GM12878 (cell line): Measurements from ENCODE around the gene KLF3. TPM values are rescaled to one million over a fixed set of nuclear protein-coding genes. Genes with fewer than 3 reads are reported as not detected.

Experiments
- ATAC-seq: fragments of 200-7000 bp; cut with Tn5 transposase; 3 replicates; pipeline ENCODE4 v1.9.1; 2020; ENCODE audit warnings: mild to moderate bottlenecking, moderate library complexity
- BruUV-seq: library from RNA; stranded (reverse); fragments of 400-500 nt; replicated peaks from 2 replicates; lab custom pipeline; 2021; lab: Mats Ljungman, UMichigan
- CTCF ChIA-PET: fragments of 300-600 bp; sonication (Branson Sonifier 250); formaldehyde crosslinking; extraction: SDS; loops from one replicate; lab custom pipeline; 2021; ENCODE audit warnings: inconsistent platforms; lab: Yijun Ruan, JAX
- POLR2A ChIA-PET: fragments of 350-600 bp; formaldehyde crosslinking; extraction: SDS; loops from one replicate; lab custom pipeline; 2021; ENCODE audit warnings: inconsistent platforms; lab: Charles Lee
- RAD21 ChIA-PET: fragments of 300-600 bp; sonication (Branson Sonifier 250); formaldehyde crosslinking; loops from one replicate; lab custom pipeline; 2023; ENCODE audit warnings: antibody characterized with exemption; ENCODE audit not compliant: unreplicated experiment; lab: Charles Lee
- SMC1A ChIA-PET: fragments of 300-600 bp; sonication (Branson Sonifier 250); formaldehyde crosslinking; loops from one replicate; lab custom pipeline; 2023; ENCODE audit not compliant: unreplicated experiment, uncharacterized antibody; lab: Charles Lee
- DNase-seq: peaks from one replicate; pipeline ENCODE4 v3.0.0-alpha.2; 2011; ENCODE audit warnings: low read depth, low spot score
- FAIRE-seq: peaks from 3 replicates; lab custom pipeline; 2011; peaks lifted over from hg19 to GRCh38; lab: Jason Lieb, UNC
- H2AFZ ChIP-seq: 2 replicates; pipeline ENCODE4 v1.6.0; 2011; ENCODE audit warnings: low read depth, low read length, control low read depth; ENCODE audit not compliant: control insufficient read depth
- H3K27ac ChIP-seq: 2 replicates; pipeline ENCODE4 v1.5.1; 2011; ENCODE audit warnings: control low read depth; ENCODE audit not compliant: control insufficient read depth, insufficient read depth
- H3K27me3 ChIP-seq, 2 experiments: replicated peaks in 1 of 2; 2 replicates each; pipeline versions ENCODE4 v1.6.0 to v1.6.1; 2011; ENCODE audit warnings: low read length in 1 of 2; ENCODE audit not compliant: control insufficient read depth in 2 of 2, insufficient read depth in 2 of 2
- H3K36me3 ChIP-seq, 2 experiments: 2 replicates each; pipeline ENCODE4 v1.5.1; 2011; ENCODE audit warnings: low read length in 1 of 2; ENCODE audit not compliant: control insufficient read depth in 2 of 2, insufficient read depth in 2 of 2
- H3K4me1 ChIP-seq: 2 replicates; pipeline ENCODE4 v1.6.1; 2011; ENCODE audit warnings: mild to moderate bottlenecking, low read length, moderate library complexity, mixed read lengths; ENCODE audit not compliant: control insufficient read depth, insufficient read depth
- H3K4me2 ChIP-seq: 2 replicates; pipeline ENCODE4 v1.6.0; 2011; ENCODE audit warnings: control low read depth; ENCODE audit not compliant: control insufficient read depth, insufficient read depth
- H3K4me3 ChIP-seq: fragments of 200-600 bp; sonication (generic); 2 replicates; pipeline ENCODE4 v1.5.1; 2016
- H3K79me2 ChIP-seq: 2 replicates; pipeline ENCODE4 v1.6.0; 2011; ENCODE audit warnings: low read length; ENCODE audit not compliant: control insufficient read depth, insufficient read depth
- H3K9ac ChIP-seq: 2 replicates; pipeline ENCODE4 v1.8.0; 2011; ENCODE audit warnings: low read length, control low read depth, mixed read lengths; ENCODE audit not compliant: control insufficient read depth, insufficient read depth
- H3K9me3 ChIP-seq: replicated peaks from 3 replicates; pipeline ENCODE4 v1.5.1; 2011; ENCODE audit warnings: mild to moderate bottlenecking, low read length; ENCODE audit not compliant: control insufficient read depth, insufficient read depth
- H4K20me1 ChIP-seq: 2 replicates; pipeline ENCODE4 v1.6.0; 2011; ENCODE audit not compliant: control insufficient read depth, insufficient read depth
- ATF3 ChIP-seq: IDR thresholded peaks from 2 replicates; pipeline ENCODE4 v1.6.1; 2011; ENCODE audit warnings: low read depth, mild to moderate bottlenecking, low read length, moderate library complexity, borderline replicate concordance; ENCODE audit errors: extremely low read depth
- BACH1 ChIP-seq: fragments of 450-650 bp; IDR thresholded peaks from 2 replicates; pipeline ENCODE4 v1.6.1; 2017; ENCODE audit warnings: mild to moderate bottlenecking, borderline replicate concordance
- BMI1 ChIP-seq: fragments of 450-650 bp; IDR thresholded peaks from 2 replicates; pipeline ENCODE4 v1.6.1; 2016; ENCODE audit warnings: mild to moderate bottlenecking, moderate library complexity, borderline replicate concordance
- E2F8 ChIP-seq: fragments of 450-650 bp; IDR thresholded peaks from 2 replicates; pipeline ENCODE4 v1.6.1; 2018; ENCODE audit warnings: mild to moderate bottlenecking, low read depth, moderate library complexity; ENCODE audit not compliant: partially characterized antibody
- GATAD2B ChIP-seq: fragments of 450-650 bp; conservative IDR thresholded peaks from 2 replicates; pipeline ENCODE4 v1.6.1; 2017; ENCODE audit warnings: low read depth, mild to moderate bottlenecking, moderate library complexity
- HCFC1 ChIP-seq: fragments of 150-350 bp; IDR thresholded peaks from 2 replicates; pipeline ENCODE4 v1.6.1; 2014; ENCODE audit warnings: low read length
- IRF3 ChIP-seq: fragments of 450-650 bp; IDR thresholded peaks from 2 replicates; pipeline ENCODE4 v1.6.1; 2014; ENCODE audit warnings: mild to moderate bottlenecking
- IRF4 ChIP-seq: IDR thresholded peaks from 2 replicates; pipeline ENCODE4 v1.6.1; 2011; ENCODE audit warnings: low read depth, low read length
- NFXL1 ChIP-seq: fragments of 450-650 bp; IDR thresholded peaks from 2 replicates; pipeline ENCODE4 v1.6.1; 2017; ENCODE audit warnings: antibody characterized with exemption, mild to moderate bottlenecking, borderline replicate concordance
- PAX5 ChIP-seq: IDR thresholded peaks from 2 replicates; pipeline ENCODE4 v1.6.1; 2011; ENCODE audit warnings: low read depth, low read length, borderline replicate concordance
- RFX5 ChIP-seq: IDR thresholded peaks from 2 replicates; pipeline ENCODE4 v1.6.1; 2011; ENCODE audit warnings: low read depth, low read length, improper control_type of control experiment
- SMARCA5 ChIP-seq: fragments of 450-650 bp; IDR thresholded peaks from 2 replicates; pipeline ENCODE4 v1.6.1; 2017; ENCODE audit warnings: mild to moderate bottlenecking
- TAF1 ChIP-seq: IDR thresholded peaks from 2 replicates; pipeline ENCODE4 v1.6.1; 2011; ENCODE audit warnings: mild to moderate bottlenecking, low read depth, low read length, borderline replicate concordance
- YBX1 ChIP-seq: fragments of 450-650 bp; IDR thresholded peaks from 2 replicates; pipeline ENCODE4 v1.6.1; 2016; ENCODE audit warnings: antibody characterized with exemption
- YY1 ChIP-seq: IDR thresholded peaks from 2 replicates; pipeline ENCODE4 v1.6.1; 2011; ENCODE audit warnings: low read depth, mild to moderate bottlenecking, low read length
- ZNF622 ChIP-seq: fragments of 450-650 bp; IDR thresholded peaks from 2 replicates; pipeline ENCODE4 v1.6.1; 2017; ENCODE audit warnings: mild to moderate bottlenecking, inconsistent platforms
- WGBS: methylation state at CpG from one replicate; pipeline ENCODE4 v1.1.6; 2016; ENCODE audit warnings: low lambda C conversion rate; ENCODE audit not compliant: insufficient replicate concordance, insufficient coverage; ENCODE audit errors: missing lambda C conversion rate; 5-methylcytosine and 5-hydroxymethylcytosine counted together
- in situ Hi-C: fragments of 300-500 bp; cut with MboI; formaldehyde crosslinking; loops from 9 replicates; pipeline ENCODE4 v1.14.3; 2018; ENCODE audit warnings: mixed read lengths
- intact Hi-C: fragments of 100-400 bp; cut with micrococcal nuclease; formaldehyde crosslinking; loops from one replicate; pipeline ENCODE4 v1.14.2; 2022; ENCODE audit not compliant: unreplicated experiment
- polyA plus RNA-seq, 11 experiments: library from polyadenylated mRNA; depleted of rRNA in 4 of 11; unstranded in 6 of 11; stranded (reverse) in 5 of 11; fragments of >200 nt; fragmentation: Nextera tagmentation in 4 of 11; fragmentation: Illumina TruSeq in 1 of 11; extraction: Ambion mirVana in 4 of 11; extraction: Trizol in 1 of 11; gene quantifications; 1 replicate in 1 of 11; 2 replicates in 10 of 11; pipeline versions ENCODE4 v1.2.1 to v1.2.3, GENCODE V29; 2011 to 2016; ENCODE audit warnings: inconsistent platforms in 2 of 11, missing spikeins in 2 of 11, low read depth in 1 of 11
- total RNA-seq, 4 experiments: library from RNA; depleted of rRNA in 3 of 4; stranded (reverse); fragments of >200 nt in 3 of 4; fragmentation: Illumina TruSeq in 1 of 4; extraction: Trizol in 1 of 4; gene quantifications; 2 replicates each; pipeline versions ENCODE4 v1.2.1 to v1.2.3, GENCODE V29; 2013 to 2021
- TF ChIP-seq, protein P1 (sequence below): IDR thresholded peaks from 2 replicates; pipeline ENCODE4 v1.6.1; 2012; ENCODE audit warnings: low read depth, low read length, improper control_type of control experiment
- TF ChIP-seq, protein P2 (sequence below): fragments of 450-650 bp; IDR thresholded peaks from 2 replicates; pipeline ENCODE4 v1.6.1; 2017; ENCODE audit warnings: antibody characterized with exemption, mild to moderate bottlenecking, moderate library complexity

KLF3 gene
- total and polyA plus RNA-seq, 10 of the 15 experiments (the other 5 are each of a cell fraction or from before 2014, with no cell fraction given): 1.4 to 5.8 (median 2.1) TPM

DNA sequence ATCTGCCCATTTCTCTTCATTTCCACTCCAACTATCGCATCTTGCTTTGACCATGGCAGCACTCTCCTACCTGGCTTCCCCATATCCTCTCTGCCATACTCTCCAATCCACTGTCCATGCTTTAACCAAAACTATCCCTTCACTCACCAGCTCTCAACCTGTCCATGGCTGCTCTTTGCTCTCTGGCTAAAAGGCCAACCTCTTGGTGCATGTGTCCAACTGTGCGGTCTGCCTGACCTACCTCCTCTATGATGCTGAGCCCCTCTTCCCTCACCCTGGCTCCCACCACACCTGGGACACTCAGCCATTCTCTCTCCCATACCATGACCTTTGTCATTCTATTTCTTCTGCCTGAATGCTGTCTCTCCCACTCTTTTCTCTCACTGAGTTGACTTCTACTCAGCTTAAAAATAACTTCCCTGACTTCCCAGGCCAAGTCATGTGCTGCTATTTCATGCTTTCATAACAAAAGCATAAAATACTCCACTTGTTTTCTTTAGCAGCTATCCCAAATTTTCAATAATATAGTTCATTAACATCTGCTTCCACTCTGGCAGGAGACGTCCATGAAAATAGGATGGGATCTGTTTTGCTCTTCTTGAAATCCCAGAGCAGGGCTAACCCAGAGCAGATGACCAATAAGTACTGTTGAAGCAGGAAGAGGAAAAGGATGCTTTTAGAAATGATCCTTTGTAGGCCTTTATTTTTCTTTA lies 29.8 kb upstream of the KLF3 start:
- Histone ChIP-seq H3K4me2 (no peak overlapping the region), H3K9ac (no peak overlapping the region), H3K79me2 (no peaks in the 10 kb centered on the region), H2AFZ (no peak overlapping the region), H3K9me3 (no peaks in the 10 kb centered on the region; the same call in 2 of the 3 replicates), H3K4me1 (no peaks in the 10 kb centered on the region), H3K27me3 (no peaks in the 10 kb centered on the region), H3K4me3 (no peak overlapping the region), H4K20me1 (no peaks in the 10 kb centered on the region), H3K36me3 (no peaks in the 10 kb centered on the region), H3K27ac (no peak overlapping the region)
- BruUV-seq: no TSS peak
- RAD21 ChIA-PET: no interaction called here
- no peak for TF ChIP-seq TAF1
- no peak for TF ChIP-seq BACH1
- no peak for TF ChIP-seq HCFC1
- no peak for TF ChIP-seq E2F8
- TF ChIP-seq IRF4: no peak
- no peak for TF ChIP-seq RFX5
- no peak for TF ChIP-seq PAX5
- TF ChIP-seq YBX1: no peak
- TF ChIP-seq, protein P1, sequence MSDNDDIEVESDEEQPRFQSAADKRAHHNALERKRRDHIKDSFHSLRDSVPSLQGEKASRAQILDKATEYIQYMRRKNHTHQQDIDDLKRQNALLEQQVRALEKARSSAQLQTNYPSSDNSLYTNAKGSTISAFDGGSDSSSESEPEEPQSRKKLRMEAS: no peak
- TF ChIP-seq IRF3: no peak
- no peak for TF ChIP-seq SMARCA5
- TF ChIP-seq ZNF622: no peak
- TF ChIP-seq, protein P2, sequence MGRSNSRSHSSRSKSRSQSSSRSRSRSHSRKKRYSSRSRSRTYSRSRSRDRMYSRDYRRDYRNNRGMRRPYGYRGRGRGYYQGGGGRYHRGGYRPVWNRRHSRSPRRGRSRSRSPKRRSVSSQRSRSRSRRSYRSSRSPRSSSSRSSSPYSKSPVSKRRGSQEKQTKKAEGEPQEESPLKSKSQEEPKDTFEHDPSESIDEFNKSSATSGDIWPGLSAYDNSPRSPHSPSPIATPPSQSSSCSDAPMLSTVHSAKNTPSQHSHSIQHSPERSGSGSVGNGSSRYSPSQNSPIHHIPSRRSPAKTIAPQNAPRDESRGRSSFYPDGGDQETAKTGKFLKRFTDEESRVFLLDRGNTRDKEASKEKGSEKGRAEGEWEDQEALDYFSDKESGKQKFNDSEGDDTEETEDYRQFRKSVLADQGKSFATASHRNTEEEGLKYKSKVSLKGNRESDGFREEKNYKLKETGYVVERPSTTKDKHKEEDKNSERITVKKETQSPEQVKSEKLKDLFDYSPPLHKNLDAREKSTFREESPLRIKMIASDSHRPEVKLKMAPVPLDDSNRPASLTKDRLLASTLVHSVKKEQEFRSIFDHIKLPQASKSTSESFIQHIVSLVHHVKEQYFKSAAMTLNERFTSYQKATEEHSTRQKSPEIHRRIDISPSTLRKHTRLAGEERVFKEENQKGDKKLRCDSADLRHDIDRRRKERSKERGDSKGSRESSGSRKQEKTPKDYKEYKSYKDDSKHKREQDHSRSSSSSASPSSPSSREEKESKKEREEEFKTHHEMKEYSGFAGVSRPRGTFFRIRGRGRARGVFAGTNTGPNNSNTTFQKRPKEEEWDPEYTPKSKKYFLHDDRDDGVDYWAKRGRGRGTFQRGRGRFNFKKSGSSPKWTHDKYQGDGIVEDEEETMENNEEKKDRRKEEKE: no peak
- no peak for TF ChIP-seq ATF3
- TF ChIP-seq GATAD2B: no peak
- no peak for TF ChIP-seq NFXL1
- no peak for TF ChIP-seq BMI1
- no peak for TF ChIP-seq YY1
- DNase-seq: no peak
- no peak for FAIRE-seq
- WGBS: 45% methylated on average over 3 of the region's 3 CpGs
- CTCF ChIA-PET: no interaction called here
- SMC1A ChIA-PET: no interaction called here
- ATAC-seq: no peak
- POLR2A ChIA-PET: no interaction called here
- intact Hi-C loops (no loop called here), in situ Hi-C loops (no loop called here)
